HAP-1 (cell line): Measurements from ENCODE around the gene ESYT2.

Experiments used
- DNase-seq, 2 experiments: peaks; one replicate each; pipeline ENCODE4 v3.0.0-alpha.2; 2016 to 2020; ENCODE audit warnings: low spot score in 2 of 2
- H3K27me3 ChIP-seq: fragments of 250-450 bp; sonication (Bioruptor Pico); 2 replicates; pipeline ENCODE4 v1.5.1; 2020; ENCODE audit warnings: low read depth, mild to moderate bottlenecking, moderate library complexity
- H3K36me3 ChIP-seq: fragments of 250-450 bp; sonication (Bioruptor Pico); replicated peaks from 2 replicates; pipeline ENCODE4 v1.5.1; 2020; ENCODE audit warnings: mild to moderate bottlenecking
- H3K4me1 ChIP-seq: fragments of 250-450 bp; sonication (Bioruptor Pico); 2 replicates; pipeline ENCODE4 v1.5.1; 2020; ENCODE audit warnings: mild to moderate bottlenecking
- H3K4me3 ChIP-seq: fragments of 250-450 bp; sonication (Bioruptor Pico); 2 replicates; pipeline ENCODE4 v1.5.1; 2020; ENCODE audit warnings: mild to moderate bottlenecking, moderate library complexity
- H3K9me3 ChIP-seq: fragments of 250-450 bp; sonication (Bioruptor Pico); 2 replicates; pipeline ENCODE4 v1.5.1; 2020; ENCODE audit warnings: mild to moderate bottlenecking, moderate library complexity
- in situ Hi-C: fragments of 300-500 bp; cut with MboI; formaldehyde crosslinking; loops from 3 replicates; pipeline ENCODE4 v1.14.3; 2020; ENCODE audit warnings: low sequenced_read_pairs, inconsistent platforms, mixed read lengths

The ESYT2 gene

GRCh38 chr7:158728911-158729645 is 100.2 kb downstream of the ESYT2 start:
- no peaks in the 10 kb centered on the region for H3K4me1 ChIP-seq
- no peaks in the 10 kb centered on the region for H3K9me3 ChIP-seq
- no peaks in the 10 kb centered on the region; the same call in 1 of the 2 replicates for H3K36me3 ChIP-seq
- no peak for DNase-seq
- in situ Hi-C loops, result no loop called here
- no peaks in the 10 kb centered on the region for H3K27me3 ChIP-seq
- no peak overlapping the region for H3K4me3 ChIP-seq

GRCh38 chr7:158727690-158728089 is 101.6 kb downstream of the ESYT2 start:
- in situ Hi-C loops, result no loop called here
- Histone ChIP-seq H3K4me1 (no peaks in the 10 kb centered on the region), H3K4me3 (no peak overlapping the region), H3K36me3 (no peaks in the 10 kb centered on the region), H3K9me3 (no peaks in the 10 kb centered on the region), H3K27me3 (no peaks in the 10 kb centered on the region)
- DNase-seq, result no peak

- no peaks in the 10 kb centered on the region for H3K9me3 ChIP-seq
- H3K36me3 ChIP-seq, result no peaks in the 10 kb centered on the region
- no peak for DNase-seq
- H3K27me3 ChIP-seq, result no peaks in the 10 kb centered on the region
- no peak overlapping the region for H3K4me3 ChIP-seq
- no peaks in the 10 kb centered on the region for H3K4me1 ChIP-seq
- in situ Hi-C loops, result no loop called here
Measured at GRCh38 chr7:158726277-158726807, 103.0 kb downstream of the ESYT2 start.

- DNase-seq, result no peak
- Histone ChIP-seq H3K36me3 (no peaks in the 10 kb centered on the region), H3K9me3 (no peaks in the 10 kb centered on the region), H3K4me3 (no peak overlapping the region), H3K4me1 (no peaks in the 10 kb centered on the region), H3K27me3 (no peaks in the 10 kb centered on the region)
- in situ Hi-C loops, result no loop called here
Measured at GRCh38 chr7:158725506-158725800, 103.9 kb downstream of the ESYT2 start.

- no peaks in the 10 kb centered on the region for H3K9me3 ChIP-seq
- no peak overlapping the region for H3K4me3 ChIP-seq
- H3K27me3 ChIP-seq, result no peaks in the 10 kb centered on the region
- DNase-seq, result no peak
- no peaks in the 10 kb centered on the region for H3K36me3 ChIP-seq
- H3K4me1 ChIP-seq, result no peaks in the 10 kb centered on the region
- in situ Hi-C loops, result no loop called here
Measured at GRCh38 chr7:158724658-158725505, 104.4 kb downstream of the ESYT2 start.

GRCh38 chr7:158723714-158724385 is 105.5 kb downstream of the ESYT2 start:
- no peaks in the 10 kb centered on the region for H3K36me3 ChIP-seq
- DNase-seq, result no peak
- H3K4me3 ChIP-seq, result no peak overlapping the region
- in situ Hi-C loops, result no loop called here
- no peaks in the 10 kb centered on the region for H3K9me3 ChIP-seq
- no peaks in the 10 kb centered on the region for H3K4me1 ChIP-seq
- H3K27me3 ChIP-seq, result no peaks in the 10 kb centered on the region

- in situ Hi-C loops, result no loop called here
- H3K4me3 ChIP-seq, result no peak overlapping the region
- H3K9me3 ChIP-seq, result no peaks in the 10 kb centered on the region
- H3K4me1 ChIP-seq, result no peaks in the 10 kb centered on the region
- no peaks in the 10 kb centered on the region for H3K36me3 ChIP-seq
- no peak for DNase-seq
- H3K27me3 ChIP-seq, result no peaks in the 10 kb centered on the region
Measured at GRCh38 chr7:158723266-158723665, 106.0 kb downstream of the ESYT2 start.

- no peaks in the 10 kb centered on the region for H3K4me1 ChIP-seq
- DNase-seq, result no peak
- no peaks in the 10 kb centered on the region for H3K9me3 ChIP-seq
- H3K27me3 ChIP-seq, result no peaks in the 10 kb centered on the region
- H3K36me3 ChIP-seq, result no peaks in the 10 kb centered on the region
- in situ Hi-C loops, result no loop called here
- H3K4me3 ChIP-seq, result no peak overlapping the region
Measured at GRCh38 chr7:158722574-158723237, 106.6 kb downstream of the ESYT2 start.

GRCh38 chr7:158720112-158720511 is 109.2 kb downstream of the ESYT2 start:
- Histone ChIP-seq H3K36me3 (no peaks in the 10 kb centered on the region), H3K9me3 (no peaks in the 10 kb centered on the region), H3K4me1 (no peaks in the 10 kb centered on the region), H3K4me3 (no peak overlapping the region), H3K27me3 (peaks cover 8% of the 10 kb centered on the region)
- no peak for DNase-seq
- in situ Hi-C loops, result no loop called here

GRCh38 chr7:158716802-158717201 is 112.5 kb downstream of the ESYT2 start:
- Histone ChIP-seq H3K9me3 (no peaks in the 10 kb centered on the region), H3K27me3 (peaks cover 8% of the 10 kb centered on the region), H3K4me1 (no peaks in the 10 kb centered on the region), H3K36me3 (no peaks in the 10 kb centered on the region), H3K4me3 (no peak overlapping the region)
- DNase-seq, result no peak
- in situ Hi-C loops, result no loop called here

- in situ Hi-C loops, result no loop called here
- Histone ChIP-seq H3K9me3 (no peaks in the 10 kb centered on the region; the same call in 1 of the 2 replicates), H3K36me3 (no peaks in the 10 kb centered on the region), H3K4me1 (no peaks in the 10 kb centered on the region), H3K4me3 (no peak overlapping the region), H3K27me3 (no peaks in the 10 kb centered on the region)
- DNase-seq, result no peak
Measured at GRCh38 chr7:158710651-158711102, 118.6 kb downstream of the ESYT2 start.

- Histone ChIP-seq H3K36me3 (peaks cover 5% of the 10 kb centered on the region), H3K4me1 (peaks cover 10% of the 10 kb centered on the region), H3K9me3 (no peaks in the 10 kb centered on the region; the same call in 1 of the 2 replicates), H3K4me3 (no peak overlapping the region), H3K27me3 (no peaks in the 10 kb centered on the region)
- DNase-seq, result no peak
- in situ Hi-C loops, result no loop called here
Measured at GRCh38 chr7:158707610-158708009, 121.7 kb downstream of the ESYT2 start.
